IMR-90 (cell line): ENCODE results near the gene C3orf18. TPM values are rescaled to one million over a fixed set of nuclear protein-coding genes. Genes with fewer than 3 reads are reported as not detected.

Experiments used
- ATAC-seq: fragments of 200-7000 bp; cut with Tn5 transposase; 2 replicates; pipeline ENCODE4 v1.9.1; 2020; ENCODE audit warnings: low read depth, mild to moderate bottlenecking, moderate library complexity
- BruUV-seq: library from RNA; stranded (reverse); fragments of 400-500 nt; replicated peaks from 2 replicates; lab custom pipeline; 2021; lab: Mats Ljungman, UMichigan
- CTCF ChIA-PET: fragments of 300-600 bp; formaldehyde crosslinking; extraction: SDS; loops from one replicate; lab custom pipeline; 2021; ENCODE audit warnings: antibody characterized with exemption; lab: Yijun Ruan, JAX
- POLR2A ChIA-PET: fragments of 300-600 bp; sonication (Branson Sonifier 250); formaldehyde crosslinking; loops from one replicate; lab custom pipeline; 2022; ENCODE audit warnings: antibody characterized with exemption; ENCODE audit not compliant: unreplicated experiment; lab: Charles Lee
- DNase-seq: peaks from one replicate; pipeline ENCODE4 v3.0.0; 2013
- H2AFZ ChIP-seq: replicated peaks from 2 replicates; pipeline ENCODE3; 2013; ENCODE audit warnings: low read length, mild to moderate bottlenecking; ENCODE audit not compliant: poor library complexity
- H2AK5ac ChIP-seq: 2 replicates; pipeline ENCODE4 v1.6.1; 2013; ENCODE audit warnings: low read depth, low read length, inconsistent platforms
- H2AK9ac ChIP-seq: replicated peaks from 2 replicates; pipeline ENCODE3; 2013; ENCODE audit warnings: mild to moderate bottlenecking, low read depth, low read length, moderate library complexity; ENCODE audit not compliant: poor library complexity
- H2BK120ac ChIP-seq: 2 replicates; pipeline ENCODE4 v1.6.1; 2013; ENCODE audit warnings: low read depth, low read length, inconsistent platforms
- H2BK15ac ChIP-seq: 3 replicates; pipeline ENCODE4 v1.6.1; 2013; ENCODE audit warnings: low read depth, low read length, inconsistent platforms
- H2BK20ac ChIP-seq: 2 replicates; pipeline ENCODE4 v1.6.1; 2013; ENCODE audit warnings: low read depth, mild to moderate bottlenecking, inconsistent platforms, low read length, moderate library complexity
- H2BK5ac ChIP-seq: 2 replicates; pipeline ENCODE4 v1.6.1; 2013; ENCODE audit warnings: mild to moderate bottlenecking, low read depth, low read length, inconsistent platforms; ENCODE audit not compliant: poor library complexity, severe bottlenecking
- H3K14ac ChIP-seq: replicated peaks from 2 replicates; pipeline ENCODE4 v1.6.1; 2013; ENCODE audit warnings: low read depth, low read length, inconsistent platforms
- H3K18ac ChIP-seq: 2 replicates; pipeline ENCODE4 v1.6.1; 2013; ENCODE audit warnings: low read depth, low read length, control low read depth
- H3K23ac ChIP-seq: 2 replicates; pipeline ENCODE4 v1.6.1; 2013; ENCODE audit warnings: low read depth, low read length, inconsistent platforms
- H3K27ac ChIP-seq: 2 replicates; pipeline ENCODE4 v1.5.1; 2013; ENCODE audit warnings: mild to moderate bottlenecking, control low read depth, low read length; ENCODE audit not compliant: insufficient read depth
- H3K27me3 ChIP-seq: 2 replicates; pipeline ENCODE4 v1.6.1; 2013; ENCODE audit warnings: low read length; ENCODE audit not compliant: control insufficient read depth, insufficient read depth
- H3K36me3 ChIP-seq: 2 replicates; pipeline ENCODE4 v1.6.1; 2013; ENCODE audit warnings: low read length, mixed read lengths; ENCODE audit not compliant: control insufficient read depth, insufficient read depth
- H3K4ac ChIP-seq: 2 replicates; pipeline ENCODE4 v1.6.1; 2013; ENCODE audit warnings: low read depth, low read length, inconsistent platforms
- H3K4me1 ChIP-seq: 2 replicates; pipeline ENCODE4 v1.6.1; 2013; ENCODE audit warnings: low read length, mixed read lengths; ENCODE audit not compliant: control insufficient read depth, insufficient read depth
- H3K4me2 ChIP-seq: 2 replicates; pipeline ENCODE4 v1.6.1; 2013; ENCODE audit warnings: low read depth, mild to moderate bottlenecking, control low read depth, low read length, moderate library complexity
- H3K4me3 ChIP-seq: 2 replicates; pipeline ENCODE4 v1.5.1; 2013; ENCODE audit warnings: low read depth, mild to moderate bottlenecking, control low read depth, low read length, moderate library complexity; ENCODE audit not compliant: insufficient read depth
- H3K56ac ChIP-seq: 2 replicates; pipeline ENCODE4 v1.6.1; 2013; ENCODE audit warnings: low read length, inconsistent platforms; ENCODE audit not compliant: insufficient read depth; ENCODE audit errors: extremely low read depth
- H3K79me1 ChIP-seq, 2 experiments: 2 replicates each; pipeline ENCODE4 v1.6.1; 2013; ENCODE audit warnings: low read length in 2 of 2, inconsistent platforms in 1 of 2, low read depth in 1 of 2
- H3K9ac ChIP-seq: 2 replicates; pipeline ENCODE4 v1.6.1; 2013; ENCODE audit warnings: low read depth, low read length, control low read depth
- H3K9me1 ChIP-seq: 2 replicates; pipeline ENCODE4 v1.6.1; 2013; ENCODE audit warnings: low read length, inconsistent platforms; ENCODE audit not compliant: insufficient read depth
- H3K9me3 ChIP-seq: 2 replicates; pipeline ENCODE4 v1.6.1; 2013; ENCODE audit warnings: low read length; ENCODE audit not compliant: control insufficient read depth, insufficient read depth
- H4K20me1 ChIP-seq: 2 replicates; pipeline ENCODE4 v1.6.1; 2013; ENCODE audit warnings: low read length, inconsistent platforms; ENCODE audit not compliant: insufficient read depth
- H4K5ac ChIP-seq: 2 replicates; pipeline ENCODE4 v1.6.1; 2013; ENCODE audit warnings: mild to moderate bottlenecking, low read depth, low read length, control low read depth
- H4K8ac ChIP-seq, 2 experiments: 2 replicates each; pipeline ENCODE4 v1.6.1; 2013; ENCODE audit warnings: low read depth in 2 of 2, low read length in 2 of 2, control low read depth in 1 of 2, inconsistent platforms in 1 of 2
- H4K91ac ChIP-seq: 2 replicates; pipeline ENCODE4 v1.6.1; 2013; ENCODE audit warnings: low read depth, low read length, inconsistent platforms; ENCODE audit not compliant: insufficient read depth
- BHLHE40 ChIP-seq: fragments of 150-350 bp; IDR thresholded peaks from 2 replicates; pipeline ENCODE4 v1.6.1; 2016; ENCODE audit warnings: mild to moderate bottlenecking, low read depth, low read length
- CEBPB ChIP-seq: IDR thresholded peaks from 2 replicates; pipeline ENCODE4 v1.6.1; 2012; ENCODE audit warnings: low read depth, low read length, improper control_type of control experiment
- CHD1 ChIP-seq: IDR thresholded peaks from 2 replicates; pipeline ENCODE4 v1.6.1; 2012; ENCODE audit warnings: low read depth, low read length, improper control_type of control experiment
- CTCF ChIP-seq: conservative IDR thresholded peaks from 2 replicates; pipeline ENCODE4 v1.5.1; 2012; ENCODE audit warnings: mild to moderate bottlenecking, low read depth, low read length, improper control_type of control experiment
- FOS ChIP-seq: fragments of 150-350 bp; IDR thresholded peaks from 2 replicates; pipeline ENCODE4 v1.6.1; 2016; ENCODE audit warnings: low read depth, low read length
- MAZ ChIP-seq: IDR thresholded peaks from 2 replicates; pipeline ENCODE4 v1.6.1; 2012; ENCODE audit warnings: low read depth, mild to moderate bottlenecking, low read length, improper control_type of control experiment, moderate library complexity, borderline replicate concordance
- MXI1 ChIP-seq: IDR thresholded peaks from 2 replicates; pipeline ENCODE4 v1.6.1; 2012; ENCODE audit warnings: low read depth, mild to moderate bottlenecking, low read length, moderate library complexity, borderline replicate concordance
- NFE2L2 ChIP-seq: fragments of 150-350 bp; IDR thresholded peaks from 2 replicates; pipeline ENCODE4 v1.6.1; 2016; ENCODE audit warnings: low read depth, mild to moderate bottlenecking, low read length
- POLR2A ChIP-seq: IDR thresholded peaks from 2 replicates; pipeline ENCODE4 v1.6.1; 2012; ENCODE audit warnings: mild to moderate bottlenecking, low read depth, low read length
- RAD21 ChIP-seq: IDR thresholded peaks from 2 replicates; pipeline ENCODE4 v1.6.1; 2012; ENCODE audit warnings: low read length, improper control_type of control experiment
- RCOR1 ChIP-seq: IDR thresholded peaks from 2 replicates; pipeline ENCODE4 v1.6.1; 2012; ENCODE audit warnings: mild to moderate bottlenecking, low read length, improper control_type of control experiment; ENCODE audit not compliant: insufficient replicate concordance
- RFX5 ChIP-seq: IDR thresholded peaks from 2 replicates; pipeline ENCODE4 v1.8.0; 2012; ENCODE audit warnings: low read depth, mild to moderate bottlenecking, low read length, moderate library complexity
- SMC3 ChIP-seq: fragments of 150-350 bp; IDR thresholded peaks from 2 replicates; pipeline ENCODE4 v1.6.1; 2016; ENCODE audit warnings: low read depth, mild to moderate bottlenecking, antibody characterized with exemption, low read length, moderate library complexity
- WGBS, 2 experiments: methylation state at CpG; one replicate each; pipeline versions ENCODE4 v1.1.5 to v1.1.7; 2013; ENCODE audit warnings: missing lambda C conversion rate in 2 of 2; ENCODE audit not compliant: insufficient read length in 1 of 2; ENCODE audit errors: extremely low coverage in 2 of 2; 5-methylcytosine and 5-hydroxymethylcytosine counted together
- dilution Hi-C: fragments of 300-500 bp; cut with HindIII; formaldehyde crosslinking; loops from one replicate; pipeline ENCODE4 v1.14.3; 2018; ENCODE audit warnings: low sequenced_read_pairs; ENCODE audit not compliant: unreplicated experiment
- in situ Hi-C: fragments of 300-500 bp; cut with MboI; formaldehyde crosslinking; loops from 3 replicates; pipeline ENCODE4 v1.14.3; 2019; ENCODE audit warnings: low sequenced_read_pairs, inconsistent platforms, mixed read lengths
- intact Hi-C: fragments of 100-400 bp; cut with micrococcal nuclease; formaldehyde crosslinking; loops from 2 replicates; pipeline ENCODE4 v1.10.0; 2022
- polyA plus RNA-seq, 3 experiments: library from polyadenylated mRNA; depleted of rRNA; stranded (reverse); fragments of >200 nt; gene quantifications; 2 replicates each; pipeline ENCODE4 v1.2.3, GENCODE V29; 2012; ENCODE audit warnings: low replicate concordance in 1 of 3
- total RNA-seq: library from RNA; depleted of rRNA; stranded (reverse); fragments of >200 nt; gene quantifications from 2 replicates; pipeline ENCODE4 v1.2.3, GENCODE V29; 2012
- TF ChIP-seq, protein P1 (sequence below): fragments of 150-350 bp; IDR thresholded peaks from 2 replicates; pipeline ENCODE4 v1.6.1; 2016; ENCODE audit warnings: low read depth, mild to moderate bottlenecking, low read length, moderate library complexity, borderline replicate concordance
- TF ChIP-seq, protein P2 (sequence below): fragments of 150-350 bp; IDR thresholded peaks from 2 replicates; pipeline ENCODE4 v1.6.1; 2017; ENCODE audit warnings: mild to moderate bottlenecking, antibody characterized with exemption, low read length, low read depth

The C3orf18 gene
- total and polyA plus RNA-seq, 2 of the 4 experiments (the other 2 are of a cell fraction): 6.8 to 10.6 TPM

GRCh38 chr3:50563867-50564266 is 3.7 kb downstream of the C3orf18 start:
- in situ Hi-C loops (no loop called here), intact Hi-C loops (no loop called here), dilution Hi-C loops (no loop called here)
- Histone ChIP-seq H3K79me1 (peaks cover 5 to 18% of the 10 kb centered on the region in 2 experiments; a peak in 2 of 4 replicates), H2BK5ac (no peak overlapping the region), H2AK9ac (no peak overlapping the region), H2BK120ac (no peak overlapping the region), H3K4ac (no peak overlapping the region), H3K9me1 (peaks cover 15% of the 10 kb centered on the region), H3K9me3 (no peaks in the 10 kb centered on the region), H4K5ac (no peak overlapping the region), H3K9ac (no peak overlapping the region), H3K4me3 (no peak overlapping the region), H2BK15ac (no peak overlapping the region), H2BK20ac (no peak overlapping the region), H4K8ac (no peak overlapping the region), H3K18ac (no peak overlapping the region), H3K36me3 (no peaks in the 10 kb centered on the region), H4K91ac (no peak overlapping the region), H4K20me1 (no peaks in the 10 kb centered on the region), H3K14ac (no peak overlapping the region), H3K56ac (no peak overlapping the region), H3K27ac (no peak overlapping the region), H3K4me2 (no peak overlapping the region), H2AFZ (no peak overlapping the region), H3K23ac (no peak overlapping the region), H3K4me1 (peaks cover 5% of the 10 kb centered on the region; the same call in 1 of the 2 replicates), H3K27me3 (no peaks in the 10 kb centered on the region), H2AK5ac (no peak overlapping the region)
- TF ChIP-seq BHLHE40 (no peak), NFE2L2 (no peak), POLR2A (no peak), CEBPB (no peak), CTCF (no peak), RAD21 (no peak), SMC3 (no peak), MXI1 (no peak), RCOR1 (no peak), FOS (no peak), RFX5 (no peak), CHD1 (no peak), MAZ (no peak)
- TF ChIP-seq, protein P1, sequence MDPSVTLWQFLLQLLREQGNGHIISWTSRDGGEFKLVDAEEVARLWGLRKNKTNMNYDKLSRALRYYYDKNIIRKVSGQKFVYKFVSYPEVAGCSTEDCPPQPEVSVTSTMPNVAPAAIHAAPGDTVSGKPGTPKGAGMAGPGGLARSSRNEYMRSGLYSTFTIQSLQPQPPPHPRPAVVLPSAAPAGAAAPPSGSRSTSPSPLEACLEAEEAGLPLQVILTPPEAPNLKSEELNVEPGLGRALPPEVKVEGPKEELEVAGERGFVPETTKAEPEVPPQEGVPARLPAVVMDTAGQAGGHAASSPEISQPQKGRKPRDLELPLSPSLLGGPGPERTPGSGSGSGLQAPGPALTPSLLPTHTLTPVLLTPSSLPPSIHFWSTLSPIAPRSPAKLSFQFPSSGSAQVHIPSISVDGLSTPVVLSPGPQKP: no peak
- TF ChIP-seq, protein P2, sequence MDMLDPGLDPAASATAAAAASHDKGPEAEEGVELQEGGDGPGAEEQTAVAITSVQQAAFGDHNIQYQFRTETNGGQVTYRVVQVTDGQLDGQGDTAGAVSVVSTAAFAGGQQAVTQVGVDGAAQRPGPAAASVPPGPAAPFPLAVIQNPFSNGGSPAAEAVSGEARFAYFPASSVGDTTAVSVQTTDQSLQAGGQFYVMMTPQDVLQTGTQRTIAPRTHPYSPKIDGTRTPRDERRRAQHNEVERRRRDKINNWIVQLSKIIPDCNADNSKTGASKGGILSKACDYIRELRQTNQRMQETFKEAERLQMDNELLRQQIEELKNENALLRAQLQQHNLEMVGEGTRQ: no peak
- ATAC-seq: no peak
- no peak for DNase-seq
- WGBS, 2 experiments: 78% methylated on average over 1 of the region's 2 CpGs; no CpG with 5 or more reads in 1 of the 2 experiments
- ChIA-PET CTCF (interaction anchor here (0.6 kb wide), 1 partner anchor 1092 kb away, joined by 3 read pairs; no protein-coding TSS in a partner anchor), POLR2A (no interaction called here)
- no TSS peak for BruUV-seq
